ENCODE data around the gene HSD11B2.
A peak's percentile ranks its signal among the peaks of the same experiment; 100 is the strongest.

HSD11B2 gene

GRCh38 chr16:67454104-67454503, 23.2 kb downstream of the HSD11B2 start:
- no peak for DNase-seq

- DNase-seq = no peak
Observed at GRCh38 chr16:67454852-67455251, 23.9 kb downstream of the HSD11B2 start.

GRCh38 chr16:67456391-67457081, 25.6 kb downstream of the HSD11B2 start:
- DNase-seq = peak; percentile 55 to 72

GRCh38 chr16:67457611-67458010, 26.7 kb downstream of the HSD11B2 start:
- DNase-seq = no peak

- no peak for DNase-seq
Observed at GRCh38 chr16:67458121-67458641, 27.3 kb downstream of the HSD11B2 start.

GRCh38 chr16:67459066-67459860, 28.3 kb downstream of the HSD11B2 start:
- DNase-seq = no peak

GRCh38 chr16:67459861-67460150, 28.9 kb downstream of the HSD11B2 start:
- no peak for DNase-seq

- no peak for DNase-seq
Observed at GRCh38 chr16:67460168-67460567, 29.2 kb downstream of the HSD11B2 start.

- no peak for DNase-seq
Observed at GRCh38 chr16:67460961-67461360, 30.0 kb downstream of the HSD11B2 start.

GRCh38 chr16:67461600-67462278, 30.8 kb downstream of the HSD11B2 start:
- DNase-seq = no peak

- no peak for DNase-seq
Observed at GRCh38 chr16:67462279-67462655, 31.3 kb downstream of the HSD11B2 start.

GRCh38 chr16:67463059-67463458, 32.1 kb downstream of the HSD11B2 start:
- DNase-seq = no peak

- DNase-seq = no peak
Observed at GRCh38 chr16:67463691-67464090, 32.8 kb downstream of the HSD11B2 start.

GRCh38 chr16:67464565-67464964, 33.6 kb downstream of the HSD11B2 start:
- DNase-seq = no peak

- no peak for DNase-seq
Observed at GRCh38 chr16:67466581-67466980, 35.7 kb downstream of the HSD11B2 start.

GRCh38 chr16:67468731-67469130, 37.8 kb downstream of the HSD11B2 start:
- no peak for DNase-seq

- DNase-seq = no peak
Observed at GRCh38 chr16:67470359-67470758, 39.4 kb downstream of the HSD11B2 start.

GRCh38 chr16:67471758-67472384, 41.0 kb downstream of the HSD11B2 start:
- DNase-seq = no peak

GRCh38 chr16:67474551-67475455, 43.9 kb downstream of the HSD11B2 start:
- DNase-seq = peak; percentile 40 to 49

GRCh38 chr16:67477960-67478554, 47.1 kb downstream of the HSD11B2 start:
- DNase-seq = no peak

GRCh38 chr16:67480833-67481560, 50.1 kb downstream of the HSD11B2 start, which contains the start of gene ATP6V0D1:
TSS of gene ATP6V0D1 (minus strand) at chr16:67481157. CDS start at chr16:67481086, 71 bp downstream.
- peak; percentile 97 to 100 for DNase-seq

Measured in inflammatory macrophage treated with lipopolysaccharide for 1 hour (primary cell).